Endothelial cell of umbilical vein (primary cell): ENCODE measurements around the gene TM9SF2. TPM values are rescaled to one million over a fixed set of nuclear protein-coding genes. Genes with fewer than 3 reads are reported as not detected.
"Not testable (repeated sequence)": the region's sequence is repeated elsewhere in the genome, so short reads cannot be mapped to it uniquely, and the experiment has no call there.

Experiments
- BruUV-seq: library from RNA; stranded (reverse); fragments of 400-500 nt; replicated peaks from 2 replicates; lab custom pipeline; 2021; lab: Mats Ljungman, UMichigan
- CTCF ChIA-PET: fragments of 300-600, 350-600 bp; sonication (Branson Sonifier 250); formaldehyde crosslinking; loops from one replicate; lab custom pipeline; 2021; ENCODE audit warnings: antibody characterized with exemption, inconsistent platforms; lab: Charles Lee
- POLR2A ChIA-PET: fragments of 300-600, 350-600 bp; sonication (Branson Sonifier 250); formaldehyde crosslinking; loops from one replicate; lab custom pipeline; 2021; ENCODE audit warnings: antibody characterized with exemption, inconsistent platforms; lab: Charles Lee
- DNase-seq: peaks from one replicate; pipeline ENCODE4 v3.0.0-alpha.2; 2011; ENCODE audit warnings: low read depth, low spot score
- FAIRE-seq: peaks from 2 replicates; lab custom pipeline; 2011; peaks lifted over from hg19 to GRCh38; lab: Jason Lieb, UNC
- H2AFZ ChIP-seq: 2 replicates; pipeline ENCODE4 v1.6.0; 2012; ENCODE audit warnings: low read depth, low read length, control low read depth, inconsistent platforms
- H3K27ac ChIP-seq: 2 replicates; pipeline ENCODE4 v1.5.1; 2011; ENCODE audit warnings: low read depth, mild to moderate bottlenecking, control low read depth, low read length, moderate library complexity; ENCODE audit not compliant: insufficient read depth
- H3K27me3 ChIP-seq, 2 experiments: 2 replicates each; pipeline versions ENCODE4 v1.6.0 to v1.6.1; 2011; ENCODE audit warnings: low read length in 2 of 2, mixed read lengths in 1 of 2; ENCODE audit not compliant: control insufficient read depth in 2 of 2, insufficient read depth in 2 of 2
- H3K36me3 ChIP-seq, 2 experiments: 2 replicates in 1 of 2; 3 replicates in 1 of 2; pipeline ENCODE4 v1.5.1; 2011; ENCODE audit warnings: low read length in 2 of 2, mild to moderate bottlenecking in 1 of 2, moderate library complexity in 1 of 2; ENCODE audit not compliant: control insufficient read depth in 2 of 2, insufficient read depth in 2 of 2; ENCODE audit errors: extremely low read depth in 1 of 2
- H3K4me1 ChIP-seq: 3 replicates; pipeline ENCODE4 v1.5.1; 2011; ENCODE audit warnings: mild to moderate bottlenecking, low read length; ENCODE audit not compliant: control insufficient read depth, insufficient read depth; ENCODE audit errors: extremely low read depth
- H3K4me2 ChIP-seq: 2 replicates; pipeline ENCODE4 v1.6.1; 2011; ENCODE audit warnings: low read length, control low read depth, mixed read lengths; ENCODE audit not compliant: insufficient read depth
- H3K4me3 ChIP-seq, 3 experiments: fragments of 200-600 bp in 1 of 3; sonication (generic), shearing (Covaris generic) in 1 of 3; replicated peaks in 1 of 3; 2 replicates each; pipeline ENCODE4 v1.5.1; 2011 to 2016; ENCODE audit warnings: control low read depth in 3 of 3, low read length in 3 of 3, mild to moderate bottlenecking in 2 of 3, inconsistent platforms in 1 of 3, low read depth in 1 of 3, moderate library complexity in 1 of 3; ENCODE audit not compliant: insufficient read depth in 1 of 3
- H3K79me2 ChIP-seq: 2 replicates; pipeline ENCODE4 v1.6.0; 2012; ENCODE audit warnings: low read length, inconsistent platforms; ENCODE audit not compliant: control insufficient read depth, insufficient read depth
- H3K9ac ChIP-seq: replicated peaks from 2 replicates; pipeline ENCODE3; 2011; ENCODE audit warnings: low read length, control low read depth; ENCODE audit not compliant: insufficient read depth; ENCODE audit errors: extremely low read depth
- H3K9me1 ChIP-seq: replicated peaks from 3 replicates; pipeline ENCODE4 v1.6.0; 2011; ENCODE audit warnings: mild to moderate bottlenecking, low read length; ENCODE audit not compliant: control insufficient read depth, insufficient read depth; ENCODE audit errors: extremely low read depth
- H3K9me3 ChIP-seq: replicated peaks from 2 replicates; pipeline ENCODE4 v1.5.1; 2012; ENCODE audit warnings: low read length, inconsistent platforms; ENCODE audit not compliant: control insufficient read depth, insufficient read depth
- H4K20me1 ChIP-seq: replicated peaks from 2 replicates; pipeline ENCODE3; 2011; ENCODE audit warnings: mild to moderate bottlenecking, low read length; ENCODE audit not compliant: control insufficient read depth, insufficient read depth; ENCODE audit errors: extremely low read depth
- EZH2 ChIP-seq: IDR thresholded peaks from 2 replicates; pipeline ENCODE4 v1.6.1; 2012; ENCODE audit warnings: borderline replicate concordance, low read depth, mild to moderate bottlenecking, moderate library complexity, low read length, inconsistent platforms; ENCODE audit not compliant: severe bottlenecking
- GATA2 ChIP-seq: IDR thresholded peaks from 2 replicates; pipeline ENCODE4 v1.7.0; 2011; ENCODE audit warnings: low read depth, mild to moderate bottlenecking, moderate library complexity, mixed read lengths, low read length; ENCODE audit not compliant: insufficient read length, insufficient read depth
- POLR2A ChIP-seq: IDR thresholded peaks from 2 replicates; pipeline ENCODE4 v1.6.1; 2012; ENCODE audit warnings: low read depth, mild to moderate bottlenecking, control low read depth, low read length
- dilution Hi-C: fragments of 300-500 bp; cut with MboI; formaldehyde crosslinking; loops from one replicate; pipeline ENCODE4 v1.15.0; 2019; ENCODE audit warnings: low sequenced_read_pairs; ENCODE audit not compliant: extremely low pct_ligation_motif_present
- intact Hi-C: fragments of 100-400 bp; cut with micrococcal nuclease; formaldehyde crosslinking; loops from one replicate; pipeline ENCODE4 v1.10.0; 2022
- polyA plus RNA-seq, 4 experiments: library from polyadenylated mRNA; depleted of rRNA in 3 of 4; stranded (reverse) in 3 of 4; unstranded in 1 of 4; fragments of >200 nt; gene quantifications; 2 replicates each; pipeline versions ENCODE4 v1.2.1 to v1.2.3, GENCODE V29; 2011 to 2012; ENCODE audit warnings: missing spikeins in 1 of 4
- total RNA-seq: library from RNA; stranded (reverse); gene quantifications from 2 replicates; pipeline ENCODE4 v1.2.3, GENCODE V29; 2021

The TM9SF2 gene
- total and polyA plus RNA-seq, 2 donors (not counting 3 experiments of a cell fraction or from before 2014, with no cell fraction given): 76.0 to 90.0 TPM

GRCh38 chr13:99568901-99569300 lies 67.6 kb downstream of the TM9SF2 start:
- dilution Hi-C loops, H3K4me3 ChIP-seq, H3K36me3 ChIP-seq, FAIRE-seq, H3K9me3 ChIP-seq, H3K27me3 ChIP-seq, H3K4me2 ChIP-seq, BruUV-seq, H4K20me1 ChIP-seq, H3K79me2 ChIP-seq, H3K9ac ChIP-seq, H2AFZ ChIP-seq, CTCF ChIA-PET, H3K27ac ChIP-seq, H3K9me1 ChIP-seq, POLR2A ChIA-PET, H3K4me1 ChIP-seq, DNase-seq, intact Hi-C loops: not testable (repeated sequence)

DNA sequence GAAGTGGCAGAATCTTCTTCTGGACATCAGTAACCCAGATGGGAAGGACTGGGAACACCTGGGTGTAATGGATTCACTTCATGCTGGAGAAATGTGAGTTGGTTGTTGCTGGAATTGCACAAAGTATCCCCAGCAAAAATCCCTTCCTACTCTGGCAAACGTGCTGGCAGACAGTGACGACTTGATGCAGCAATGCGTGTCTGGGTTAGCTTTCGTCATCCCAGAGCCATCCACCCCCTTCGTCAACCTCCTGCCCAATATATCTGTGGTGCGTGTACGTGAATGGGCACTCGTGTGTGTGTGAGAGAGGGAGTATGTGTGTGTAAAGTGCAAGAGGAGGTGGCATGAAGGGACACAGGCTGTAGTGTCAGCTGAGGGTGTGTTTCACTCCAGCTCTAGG lies 70.9 kb downstream of the TM9SF2 start:
- H3K4me1 ChIP-seq: no peaks in the 10 kb centered on the region
- POLR2A ChIA-PET: no interaction called here

More for the DNA sequence above, 70.9 kb downstream of the TM9SF2 start:
- Histone ChIP-seq H3K9me3 (no peaks in the 10 kb centered on the region), H3K9me1 (no peaks in the 10 kb centered on the region), H3K79me2 (no peaks in the 10 kb centered on the region), H3K4me3 (no peak overlapping the region), H4K20me1 (no peaks in the 10 kb centered on the region), H3K9ac (no peak overlapping the region), H3K27ac (no peak overlapping the region), H2AFZ (no peak overlapping the region), H3K27me3 (no peaks in the 10 kb centered on the region), H3K4me2 (no peak overlapping the region), H3K36me3 (no peaks in the 10 kb centered on the region)
- BruUV-seq: no TSS peak
- no peak for TF ChIP-seq POLR2A
- no peak for TF ChIP-seq EZH2
- TF ChIP-seq GATA2: no peak
- intact Hi-C loops (no loop called here), dilution Hi-C loops (no loop called here)
- CTCF ChIA-PET: interaction anchor here (1.4 kb wide), 1 partner anchor 39 kb away, joined by 3 read pairs; no protein-coding TSS in a partner anchor
- DNase-seq (no peak), FAIRE-seq (no peak)
